OCI-LY3 (cell line): Measurements from ENCODE around the gene LHFPL2.

Source experiments
- EZH2phosphoT487 ChIP-seq: fragments of 200-600 bp; shearing (Covaris generic); IDR thresholded peaks from 2 replicates; pipeline ENCODE4 v1.6.1; 2018; ENCODE audit warnings: antibody characterized with exemption, mixed run types, low read depth
- TF ChIP-seq, protein P1 (sequence below): fragments of 200-600, 300-600 bp; sonication (generic); IDR thresholded peaks from 2 replicates; pipeline ENCODE4 v1.5.1; 2014; ENCODE audit warnings: antibody characterized with exemption, low read length, low read depth

DNA sequence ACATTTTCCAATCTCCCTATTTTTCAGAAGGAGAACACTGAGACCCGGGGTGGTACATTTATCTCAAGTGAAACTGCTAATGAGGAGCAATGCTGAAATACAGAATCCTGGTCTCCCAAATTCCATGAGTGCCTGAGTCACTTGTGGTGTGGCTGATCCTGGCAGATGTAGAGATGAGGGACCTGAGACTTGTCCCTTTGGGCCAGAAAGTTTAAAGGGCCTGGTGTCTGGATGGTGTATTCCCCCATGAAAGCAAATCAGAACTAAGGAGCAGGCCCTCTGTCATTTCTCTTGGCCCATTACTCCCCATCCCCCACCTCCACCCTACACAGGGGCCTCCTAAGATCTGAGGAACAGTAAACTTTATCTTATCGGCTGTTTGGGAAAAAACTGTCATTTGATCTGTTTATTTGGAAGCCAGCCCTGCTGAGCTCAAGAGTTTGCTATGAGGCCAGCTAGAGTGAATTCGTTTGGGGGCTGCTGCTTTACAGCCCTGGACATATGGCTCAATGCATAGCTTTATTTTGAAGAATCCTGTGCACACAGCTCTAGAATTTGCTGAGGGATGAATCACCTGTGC, 140.3 kb downstream of the LHFPL2 start:
- TF ChIP-seq, protein P1, sequence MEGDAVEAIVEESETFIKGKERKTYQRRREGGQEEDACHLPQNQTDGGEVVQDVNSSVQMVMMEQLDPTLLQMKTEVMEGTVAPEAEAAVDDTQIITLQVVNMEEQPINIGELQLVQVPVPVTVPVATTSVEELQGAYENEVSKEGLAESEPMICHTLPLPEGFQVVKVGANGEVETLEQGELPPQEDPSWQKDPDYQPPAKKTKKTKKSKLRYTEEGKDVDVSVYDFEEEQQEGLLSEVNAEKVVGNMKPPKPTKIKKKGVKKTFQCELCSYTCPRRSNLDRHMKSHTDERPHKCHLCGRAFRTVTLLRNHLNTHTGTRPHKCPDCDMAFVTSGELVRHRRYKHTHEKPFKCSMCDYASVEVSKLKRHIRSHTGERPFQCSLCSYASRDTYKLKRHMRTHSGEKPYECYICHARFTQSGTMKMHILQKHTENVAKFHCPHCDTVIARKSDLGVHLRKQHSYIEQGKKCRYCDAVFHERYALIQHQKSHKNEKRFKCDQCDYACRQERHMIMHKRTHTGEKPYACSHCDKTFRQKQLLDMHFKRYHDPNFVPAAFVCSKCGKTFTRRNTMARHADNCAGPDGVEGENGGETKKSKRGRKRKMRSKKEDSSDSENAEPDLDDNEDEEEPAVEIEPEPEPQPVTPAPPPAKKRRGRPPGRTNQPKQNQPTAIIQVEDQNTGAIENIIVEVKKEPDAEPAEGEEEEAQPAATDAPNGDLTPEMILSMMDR: no peak
- no peak for TF ChIP-seq EZH2phosphoT487
